Pulmonary artery endothelial cell (primary cell): ENCODE measurements around the gene CCR3. TPM values are rescaled to one million over a fixed set of nuclear protein-coding genes. Genes with fewer than 3 reads are reported as not detected.

Source experiments
- DNase-seq: peaks from one replicate; pipeline ENCODE4 v3.0.0-alpha.2; 2011; ENCODE audit warnings: low read depth, low spot score
- total RNA-seq: library from RNA; depleted of rRNA; stranded (reverse); fragments of >200 nt; gene quantifications from 2 replicates; pipeline ENCODE4 v1.2.3, GENCODE V29; 2014

The CCR3 gene
- total RNA-seq, 1 donor from 2014 or later: not detected

GRCh38 chr3:46297658-46298423 is 55.6 kb downstream of the CCR3 start:
- no peak for DNase-seq

- DNase-seq: no peak
These were observed 56.8 kb downstream of the CCR3 start for GRCh38 chr3:46298871-46299607.

- no peak for DNase-seq
These were observed 57.6 kb downstream of the CCR3 start for GRCh38 chr3:46299608-46300460.

- DNase-seq: no peak
These were observed 58.2 kb downstream of the CCR3 start for GRCh38 chr3:46300461-46300789.

GRCh38 chr3:46301122-46301835 is 59.0 kb downstream of the CCR3 start:
- DNase-seq: no peak

GRCh38 chr3:46303240-46303639 is 61.0 kb downstream of the CCR3 start:
- no peak for DNase-seq

GRCh38 chr3:46304739-46305138 is 62.5 kb downstream of the CCR3 start:
- DNase-seq: no peak

- DNase-seq: no peak
These were observed 70.7 kb downstream of the CCR3 start for GRCh38 chr3:46312991-46313390.

- DNase-seq: no peak
These were observed 72.3 kb downstream of the CCR3 start for GRCh38 chr3:46314517-46314916.

GRCh38 chr3:46316206-46316605 is 73.9 kb downstream of the CCR3 start:
- DNase-seq: no peak

Other genes starting within 250 kb of the CCR3 start
- gene FYCO1, start 246.6 kb upstream of the CCR3 start, total RNA-seq: 21.2 and 22.6 TPM in 2 replicates
- gene XCR1, start 215.0 kb upstream of the CCR3 start, total RNA-seq: not detected in 2 replicates
- gene CCR1, start 34.1 kb upstream of the CCR3 start, total RNA-seq: not detected in 2 replicates
- not detected in 2 replicates for gene CCR2, start 111.7 kb downstream of the CCR3 start, total RNA-seq
- gene CCR5, start 128.5 kb downstream of the CCR3 start, total RNA-seq: not detected in 2 replicates
- gene CCRL2, start 164.8 kb downstream of the CCR3 start, total RNA-seq: 5.0 and 6.4 TPM in 2 replicates
- 0.28 TPM in 1 of 2 replicates, not detected in the other for gene LTF, start 222.4 kb downstream of the CCR3 start, total RNA-seq